Skeletal muscle tissue (tissue), 4 donors: Measurements from ENCODE around the gene ING5. TPM values are rescaled to one million over a fixed set of nuclear protein-coding genes. Genes with fewer than 3 reads are reported as not detected.

Experiments
- H3K27ac ChIP-seq: one replicate; pipeline ENCODE4 v1.7.0; 2013; ENCODE audit warnings: mild to moderate bottlenecking, low read depth, low read length, inconsistent platforms
- H3K27me3 ChIP-seq, 3 donors: one replicate each; pipeline ENCODE4 v1.7.0; 2013; ENCODE audit warnings: low read length in 3 of 3; ENCODE audit not compliant: control insufficient read depth in 3 of 3, insufficient read depth in 3 of 3
- H3K36me3 ChIP-seq, 3 donors: one replicate each; pipeline ENCODE4 v1.7.0; 2013; ENCODE audit warnings: low read length in 3 of 3; ENCODE audit not compliant: control insufficient read depth in 3 of 3, insufficient read depth in 3 of 3
- H3K4me1 ChIP-seq, 3 donors: one replicate each; pipeline ENCODE4 v1.7.0; 2013; ENCODE audit warnings: low read length in 3 of 3, mild to moderate bottlenecking in 3 of 3; ENCODE audit not compliant: control insufficient read depth in 3 of 3, insufficient read depth in 3 of 3
- H3K4me3 ChIP-seq, 3 donors: one replicate each; pipeline ENCODE4 v1.7.0; 2013; ENCODE audit warnings: low read length in 3 of 3
- H3K9ac ChIP-seq, 3 donors: one replicate each; pipeline ENCODE4 v1.7.0; 2013; ENCODE audit warnings: low read length in 3 of 3, mild to moderate bottlenecking in 3 of 3, moderate library complexity in 2 of 3, low read depth in 1 of 3
- H3K9me3 ChIP-seq, 3 donors: one replicate each; pipeline ENCODE4 v1.7.0; 2013; ENCODE audit warnings: low read length in 3 of 3; ENCODE audit not compliant: control insufficient read depth in 3 of 3
- total RNA-seq: library from RNA; depleted of rRNA; stranded (reverse); fragments of >200 nt; gene quantifications from one replicate; pipeline ENCODE4 v1.2.3, GENCODE V29; 2014
- donor health status: Osteomylitis.

The ING5 gene
- total RNA-seq, 1 donor from 2014 or later, result 16.7 TPM

DNA sequence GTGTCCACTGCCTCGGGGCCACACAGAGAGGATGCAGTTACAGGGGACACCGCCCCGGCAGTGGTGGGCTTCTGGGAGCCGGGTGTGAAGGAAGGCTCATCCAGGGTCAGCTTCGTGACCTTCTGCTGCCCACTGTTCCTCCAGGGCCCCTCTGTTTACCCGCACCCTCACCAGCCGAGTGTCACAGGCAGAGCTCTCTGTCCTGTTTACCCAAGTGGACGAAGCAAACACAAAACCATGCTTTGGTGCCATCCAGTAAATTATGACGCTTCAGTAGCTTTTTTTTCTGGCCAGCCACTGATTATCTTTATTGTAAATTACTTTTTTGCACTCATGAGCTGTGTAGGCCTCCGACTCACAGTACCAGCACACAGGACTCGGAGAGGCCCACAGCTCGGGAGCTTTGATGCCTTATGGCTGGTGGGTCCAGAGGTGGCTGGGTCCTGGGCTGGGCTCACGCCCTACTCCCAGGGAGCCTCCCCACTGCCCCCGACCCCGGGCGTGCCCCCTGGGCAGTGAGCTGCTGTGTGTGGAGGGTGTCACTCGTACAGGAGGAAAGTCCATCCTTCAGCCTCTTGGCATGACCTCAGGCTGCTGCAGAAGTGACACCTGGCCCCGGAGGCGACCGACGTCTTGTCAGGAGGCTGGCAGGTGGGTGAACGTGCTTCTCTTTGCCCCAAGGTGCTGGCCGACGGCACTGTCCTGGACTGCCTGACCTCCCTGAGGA lies 42.4 kb downstream of the ING5 start:
- Histone ChIP-seq H3K9ac (no peak overlapping the region), H3K4me1 (peaks cover 0 to 4% (median 0%) of the 10 kb centered on the region in 3 donors), H3K27me3 (no peaks in the 10 kb centered on the region), H3K27ac (no peak overlapping the region), H3K9me3 (no peaks in the 10 kb centered on the region), H3K36me3 (peaks cover 30 to 42% (median 41%) of the 10 kb centered on the region in 3 donors), H3K4me3 (no peak overlapping the region)

DNA sequence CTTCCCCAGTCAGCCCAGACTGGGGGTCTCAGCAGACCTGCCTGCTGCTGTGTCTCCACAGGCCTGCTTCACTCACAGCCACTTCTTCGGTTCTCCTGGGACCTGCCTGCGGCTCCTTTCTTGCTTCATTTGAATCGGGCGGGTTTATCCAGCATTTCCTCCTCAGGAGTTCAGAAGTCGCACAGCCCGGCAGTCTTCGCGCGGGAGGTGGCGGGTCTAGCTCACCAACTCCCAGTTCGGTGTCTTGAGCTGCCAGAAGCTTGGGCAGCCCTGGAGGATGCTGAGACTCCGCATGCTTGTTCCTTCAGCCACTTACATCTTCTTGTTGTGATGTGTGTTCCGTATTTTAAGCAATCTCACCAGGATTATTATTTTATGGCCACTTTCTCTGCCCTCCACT lies 43.4 kb downstream of the ING5 start:
- peaks cover 37 to 50% (median 49%) of the 10 kb centered on the region in 3 donors for H3K36me3 ChIP-seq
- no peaks in the 10 kb centered on the region for H3K27me3 ChIP-seq
- H3K9ac ChIP-seq, result no peak overlapping the region
- no peak overlapping the region for H3K4me3 ChIP-seq
- peaks cover 0 to 4% (median 0%) of the 10 kb centered on the region in 3 donors for H3K4me1 ChIP-seq
- no peaks in the 10 kb centered on the region for H3K9me3 ChIP-seq
- H3K27ac ChIP-seq, result no peak overlapping the region

DNA sequence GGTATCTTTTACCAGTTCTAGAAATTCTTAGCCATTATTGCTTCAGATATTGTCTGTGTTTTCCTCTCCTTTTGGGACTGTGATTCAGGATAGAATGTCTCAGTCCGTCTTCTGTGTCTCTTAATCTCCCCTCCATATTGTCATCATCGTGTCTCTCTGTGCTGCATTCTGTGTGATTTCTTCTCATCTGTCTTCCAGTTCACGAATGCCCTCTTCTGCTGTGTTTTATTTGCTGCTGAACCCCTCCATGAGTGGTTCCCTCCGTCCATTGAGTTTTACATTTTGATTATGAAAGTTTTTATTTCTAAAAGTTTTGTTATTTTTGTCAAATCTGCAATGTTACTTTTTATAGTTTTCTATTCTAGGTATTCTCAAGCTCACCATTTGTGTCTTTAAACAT lies 44.2 kb downstream of the ING5 start:
- no peak overlapping the region for H3K4me3 ChIP-seq
- H3K27ac ChIP-seq, result no peak overlapping the region
- no peaks in the 10 kb centered on the region for H3K27me3 ChIP-seq
- peaks cover 40 to 54% (median 50%) of the 10 kb centered on the region in 3 donors for H3K36me3 ChIP-seq
- H3K9me3 ChIP-seq, result no peaks in the 10 kb centered on the region
- H3K9ac ChIP-seq, result no peak overlapping the region
- H3K4me1 ChIP-seq, result peaks cover 0 to 1% (median under 1%) of the 10 kb centered on the region in 3 donors

DNA sequence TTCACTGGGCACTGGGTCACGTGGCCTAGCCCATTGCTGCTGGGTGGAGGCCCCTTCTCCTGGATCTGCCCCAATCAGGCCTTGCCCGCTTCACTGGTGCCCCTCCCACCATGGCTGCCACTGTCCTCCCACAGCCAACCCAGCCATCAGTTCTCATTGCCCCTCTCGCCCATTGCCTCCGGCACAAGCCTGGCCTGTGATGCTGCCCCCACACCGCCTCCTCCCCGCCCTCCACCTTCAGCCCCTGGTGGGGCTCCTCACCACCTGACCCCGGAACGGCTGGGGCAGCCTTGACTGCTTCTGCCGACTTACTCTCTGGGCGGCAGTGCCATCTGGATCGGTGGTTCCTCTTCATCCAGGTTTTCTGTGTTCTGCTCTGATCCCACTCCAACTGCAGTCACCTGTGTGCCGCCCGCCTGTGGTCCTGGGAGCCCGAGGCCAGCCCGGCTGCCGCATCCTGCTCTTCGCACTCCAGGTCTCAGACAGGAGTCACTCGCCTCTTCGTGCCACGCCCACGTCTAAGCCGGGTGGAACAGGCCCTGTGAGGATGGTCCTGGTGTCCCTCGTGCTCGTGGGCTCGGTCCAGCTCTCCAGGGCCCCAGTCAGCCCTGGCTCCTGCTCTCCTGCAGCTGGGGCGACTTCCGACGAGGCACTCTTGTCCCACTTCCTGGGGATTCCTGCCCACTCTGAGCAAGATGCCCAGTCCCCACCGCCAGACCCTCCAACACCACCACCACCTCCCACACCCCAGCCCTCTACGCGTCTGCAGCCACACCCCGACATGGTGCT lies 46.8 kb downstream of the ING5 start:
- Histone ChIP-seq H3K4me3 (no peak overlapping the region), H3K27me3 (no peaks in the 10 kb centered on the region), H3K27ac (no peak overlapping the region), H3K36me3 (peaks cover 55 to 62% (median 55%) of the 10 kb centered on the region in 3 donors), H3K9ac (no peak overlapping the region), H3K9me3 (no peaks in the 10 kb centered on the region), H3K4me1 (peaks cover 0 to 2% (median 0%) of the 10 kb centered on the region in 3 donors)

DNA sequence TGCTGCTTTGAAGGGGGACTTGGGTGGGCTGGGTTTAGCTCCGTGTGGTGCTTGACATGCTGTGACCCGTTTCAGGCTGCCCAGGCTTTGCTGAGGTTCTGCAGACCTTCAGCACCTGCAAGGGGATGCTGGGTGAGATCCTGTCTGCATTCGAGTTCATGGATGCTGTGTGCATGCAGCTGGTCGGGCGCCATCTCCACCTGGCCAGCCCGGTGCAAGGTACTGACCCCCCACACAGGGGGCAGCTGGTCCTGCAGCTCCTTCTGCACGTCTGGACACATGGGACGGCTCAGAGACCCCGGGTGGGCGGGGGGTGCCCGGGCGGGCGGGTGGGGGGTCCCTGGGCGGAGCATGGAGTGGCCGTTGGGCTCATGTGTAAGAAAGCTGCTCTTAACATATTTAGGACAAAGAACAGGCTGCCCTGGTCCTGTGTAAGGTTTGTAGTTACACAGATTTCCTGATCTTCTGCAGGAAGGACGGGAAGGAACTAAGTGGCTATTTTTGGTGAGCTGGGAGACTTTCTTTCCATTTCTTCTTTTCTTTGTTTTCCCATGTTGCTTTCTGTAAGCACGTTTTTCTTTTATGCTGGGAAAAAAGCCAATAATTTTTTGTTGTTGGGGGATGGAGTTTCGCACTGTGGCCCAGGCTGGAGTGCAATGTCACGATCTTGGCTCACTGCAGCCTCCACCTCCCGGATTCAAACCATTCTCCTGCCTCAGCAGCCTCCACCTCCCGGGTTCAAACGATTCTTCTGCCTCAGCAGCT lies 48.4 kb downstream of the ING5 start:
- H3K36me3 ChIP-seq, result peaks cover 48 to 58% (median 48%) of the 10 kb centered on the region in 3 donors
- no peaks in the 10 kb centered on the region for H3K27me3 ChIP-seq
- peaks cover 0 to 2% (median 0%) of the 10 kb centered on the region in 3 donors for H3K4me1 ChIP-seq
- no peak overlapping the region for H3K27ac ChIP-seq
- H3K9me3 ChIP-seq, result no peaks in the 10 kb centered on the region
- no peak overlapping the region for H3K4me3 ChIP-seq
- H3K9ac ChIP-seq, result no peak overlapping the region

DNA sequence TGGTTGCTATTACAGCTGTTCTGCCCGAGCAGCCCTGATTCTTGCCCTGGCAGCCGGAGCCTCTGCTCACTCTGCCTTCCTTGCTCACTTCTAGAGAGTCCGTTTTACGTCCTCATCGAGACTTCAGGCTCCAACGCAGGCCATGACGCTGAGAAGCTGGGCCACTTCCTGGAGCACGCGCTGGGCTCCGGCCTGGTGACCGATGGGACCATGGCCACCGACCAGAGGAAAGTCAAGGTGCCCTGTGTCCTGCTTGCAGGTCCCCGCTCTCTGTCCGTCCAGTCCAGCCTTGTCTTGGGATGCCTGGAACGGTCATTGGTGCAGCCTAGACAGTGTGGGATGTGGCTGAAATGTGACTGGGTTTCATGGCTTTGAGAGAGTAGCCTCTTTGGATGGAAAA lies 49.3 kb downstream of the ING5 start:
- Histone ChIP-seq H3K4me1 (peaks cover 0 to 2% (median 0%) of the 10 kb centered on the region in 3 donors), H3K27me3 (no peaks in the 10 kb centered on the region), H3K36me3 (peaks cover 48 to 59% (median 52%) of the 10 kb centered on the region in 3 donors), H3K27ac (no peak overlapping the region), H3K9me3 (no peaks in the 10 kb centered on the region), H3K4me3 (no peak overlapping the region), H3K9ac (no peak overlapping the region)

DNA sequence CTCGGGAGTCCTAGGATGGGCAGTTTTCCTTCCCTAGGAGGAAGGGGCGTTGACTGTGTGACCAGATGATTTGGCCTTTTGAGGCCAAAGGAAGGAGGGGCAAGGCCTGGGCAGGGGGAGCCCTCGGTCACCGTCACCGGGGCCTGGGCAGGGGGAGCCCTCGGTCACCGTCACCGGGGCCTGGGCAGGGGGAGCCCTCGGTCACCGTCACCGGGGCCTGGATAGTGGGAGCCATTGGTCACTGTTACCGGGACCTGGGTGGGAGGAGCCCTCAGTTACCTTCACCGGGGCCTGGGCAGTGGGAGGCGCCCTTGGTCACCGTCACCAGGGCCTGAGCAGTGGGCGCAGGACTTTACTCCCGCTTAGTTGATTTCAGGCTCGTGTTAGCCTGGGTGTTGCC lies 49.9 kb downstream of the ING5 start:
- Histone ChIP-seq H3K4me1 (peaks cover 0 to 2% (median 0%) of the 10 kb centered on the region in 3 donors), H3K27ac (no peak overlapping the region), H3K4me3 (no peak overlapping the region), H3K27me3 (no peaks in the 10 kb centered on the region), H3K9ac (no peak overlapping the region), H3K36me3 (peaks cover 50 to 63% (median 55%) of the 10 kb centered on the region in 3 donors), H3K9me3 (no peaks in the 10 kb centered on the region)

DNA sequence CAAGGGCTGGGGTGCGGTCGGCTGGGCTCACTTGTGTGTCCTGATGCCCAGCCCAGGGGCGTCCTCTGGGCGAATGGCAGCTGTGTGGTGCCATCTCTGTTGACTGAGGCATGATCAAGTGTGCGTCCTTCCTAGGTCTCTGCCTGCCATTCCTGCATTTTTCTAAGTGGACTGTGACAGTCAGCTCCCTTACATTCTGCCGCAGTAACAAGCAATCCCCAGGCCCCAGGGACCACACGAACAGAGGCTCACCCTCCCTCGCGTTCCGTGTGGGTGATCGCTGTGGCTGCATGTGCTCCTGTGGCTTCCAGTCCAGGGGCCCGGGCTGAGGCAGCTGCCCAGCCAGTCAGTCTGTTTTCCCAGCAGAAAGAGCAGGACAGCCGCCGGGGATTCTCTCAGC lies 50.4 kb downstream of the ING5 start:
- peaks cover 55 to 64% (median 58%) of the 10 kb centered on the region in 3 donors for H3K36me3 ChIP-seq
- H3K4me1 ChIP-seq, result peaks cover 0 to 2% (median 0%) of the 10 kb centered on the region in 3 donors
- no peaks in the 10 kb centered on the region for H3K9me3 ChIP-seq
- no peak overlapping the region for H3K4me3 ChIP-seq
- no peak overlapping the region for H3K9ac ChIP-seq
- H3K27ac ChIP-seq, result no peak overlapping the region
- H3K27me3 ChIP-seq, result no peaks in the 10 kb centered on the region

DNA sequence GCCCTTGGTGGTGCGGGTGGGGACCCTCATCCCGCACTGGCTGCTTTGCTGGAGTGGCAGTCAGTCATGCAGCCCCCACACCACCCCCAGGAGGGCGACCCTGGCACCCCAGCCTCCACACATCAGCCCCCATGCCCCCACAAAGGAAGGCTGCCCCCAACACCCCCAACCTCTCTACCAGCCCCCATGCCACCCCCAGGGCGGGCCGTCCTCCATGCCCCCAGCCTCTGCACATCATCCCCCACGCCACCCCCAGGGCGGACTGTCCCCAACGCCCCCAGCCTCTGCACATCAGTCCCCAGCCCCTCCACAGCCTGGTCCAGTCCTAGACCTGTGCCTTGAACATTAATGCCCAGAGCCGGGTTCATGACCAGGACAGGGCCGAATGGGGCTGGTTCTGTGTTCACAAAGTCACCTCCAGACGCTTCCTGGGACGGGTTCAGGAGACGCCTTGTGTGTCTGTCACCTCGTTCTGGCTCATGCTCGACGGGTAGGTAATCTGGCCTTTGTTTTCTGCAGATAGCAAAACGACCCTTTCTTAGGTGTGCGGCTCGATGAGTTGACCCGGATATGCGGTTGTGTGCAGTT lies 50.9 kb downstream of the ING5 start:
- Histone ChIP-seq H3K9ac (no peak overlapping the region), H3K36me3 (peaks cover 55 to 64% (median 58%) of the 10 kb centered on the region in 3 donors), H3K27me3 (no peaks in the 10 kb centered on the region), H3K9me3 (no peaks in the 10 kb centered on the region), H3K4me1 (peaks cover 0 to 2% (median 0%) of the 10 kb centered on the region in 3 donors), H3K4me3 (no peak overlapping the region), H3K27ac (no peak overlapping the region)
